ENCODE data around the gene PGM5.
"Not testable (repeated sequence)": the region's sequence is repeated elsewhere in the genome, so short reads cannot be mapped to it uniquely, and the experiment has no call there.

Gene PGM5

DNA sequence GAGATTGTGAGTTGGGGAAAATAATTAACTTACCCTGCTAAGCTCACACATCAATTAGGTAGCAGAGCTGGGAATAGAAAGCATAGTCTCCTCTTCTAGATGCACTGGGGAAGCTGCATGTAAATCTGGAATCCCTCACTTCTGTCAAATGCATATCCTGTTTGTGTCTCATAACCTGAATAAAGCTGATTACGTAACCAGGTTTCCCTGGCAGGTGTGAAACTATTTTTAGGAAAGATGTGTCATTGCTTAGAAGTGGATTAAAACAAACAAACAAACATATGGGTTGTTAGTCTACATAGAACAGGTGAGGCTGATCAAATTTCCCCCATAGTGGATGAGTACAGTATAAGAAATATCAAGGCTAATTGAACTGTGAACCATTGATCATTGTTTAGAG is 27.5 kb downstream of the PGM5 start:
- not testable (repeated sequence) for DNase-seq

DNA sequence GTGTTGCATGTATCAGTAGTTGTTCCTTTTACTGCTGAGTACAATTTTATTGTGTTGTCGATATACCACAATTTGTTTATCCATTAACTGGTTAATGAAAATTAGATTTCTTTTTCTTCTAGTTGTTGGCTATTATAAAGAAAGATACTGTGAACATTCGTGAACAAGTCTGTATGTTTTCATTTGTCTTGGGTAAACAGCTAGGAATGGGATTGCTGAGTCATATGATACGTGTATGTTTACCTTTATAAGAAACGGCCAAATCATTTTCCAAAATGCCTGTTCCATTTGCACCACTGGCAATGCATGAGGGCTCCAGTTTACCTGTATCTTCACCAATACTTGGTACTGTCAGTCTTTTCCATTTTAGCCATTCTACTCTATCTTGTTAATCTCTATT is 33.1 kb downstream of the PGM5 start:
- DNase-seq: not testable (repeated sequence)

DNA sequence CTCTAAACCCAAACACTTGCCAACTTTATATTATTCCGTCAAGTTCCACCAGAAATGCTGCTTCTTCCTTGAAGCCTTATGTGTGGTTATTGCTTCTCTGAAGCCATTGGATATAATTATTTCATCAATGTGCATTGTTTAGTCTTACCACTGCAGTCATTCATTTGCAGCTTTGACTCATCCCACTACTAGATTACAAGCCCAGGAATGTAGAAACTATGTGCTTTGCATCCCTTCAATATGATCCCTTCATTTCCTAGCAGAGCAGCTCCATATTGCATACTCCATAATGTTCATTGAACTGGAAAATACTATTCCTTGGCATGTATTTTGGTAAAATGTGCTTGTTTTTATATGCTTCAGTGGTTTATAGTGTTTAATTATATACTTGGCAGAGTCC is 34.3 kb downstream of the PGM5 start:
- not testable (repeated sequence) for DNase-seq

DNA sequence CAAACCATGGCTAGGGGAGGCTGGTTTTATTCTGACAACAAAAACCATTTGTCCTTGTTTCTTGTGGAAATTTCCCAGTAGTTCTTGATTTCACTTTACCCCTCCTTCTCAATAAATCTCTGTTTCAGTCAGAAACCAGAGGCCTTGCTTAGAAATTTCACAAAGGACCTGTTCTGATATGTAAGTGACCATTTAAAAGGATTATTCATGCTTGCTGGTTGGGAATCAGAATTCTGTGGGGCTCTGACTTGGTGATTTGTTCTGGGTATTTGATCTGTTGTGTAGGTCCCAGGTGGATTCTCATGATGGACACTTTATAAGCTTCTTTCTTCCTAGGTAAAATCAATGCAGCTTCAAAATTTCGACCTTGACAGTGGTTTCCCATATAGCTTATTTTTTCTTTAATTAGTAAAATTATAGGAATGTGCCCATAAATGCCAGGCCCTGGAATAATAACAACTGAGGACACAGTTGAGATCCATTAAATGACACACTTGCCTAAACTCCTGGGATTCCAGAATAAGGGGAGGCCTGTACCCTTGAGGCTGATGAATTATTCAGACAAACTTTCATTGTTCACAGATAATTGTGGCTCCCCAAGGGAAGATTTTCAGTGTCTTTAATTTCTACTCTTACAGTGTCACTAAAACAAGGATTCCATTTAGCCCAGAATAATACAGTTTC is 40.1 kb downstream of the PGM5 start:
- DNase-seq: peak; percentile 19

DNA sequence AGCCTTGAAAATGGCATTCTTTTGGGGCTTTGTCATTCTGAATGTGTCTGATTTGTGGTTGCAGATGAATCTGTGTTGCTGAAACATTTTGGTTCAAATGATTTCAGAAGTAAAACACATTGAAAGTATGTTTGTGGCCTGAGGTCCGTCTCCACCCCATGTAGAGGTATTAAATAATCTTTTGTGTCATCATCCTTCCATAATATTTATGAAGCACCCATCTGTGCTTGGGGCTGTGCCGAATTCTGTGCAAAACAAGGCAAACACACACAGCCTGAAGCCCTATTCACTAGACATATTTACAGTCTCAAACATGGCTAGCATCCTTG is 40.6 kb downstream of the PGM5 start:
- peak; percentile 86 for DNase-seq

DNA sequence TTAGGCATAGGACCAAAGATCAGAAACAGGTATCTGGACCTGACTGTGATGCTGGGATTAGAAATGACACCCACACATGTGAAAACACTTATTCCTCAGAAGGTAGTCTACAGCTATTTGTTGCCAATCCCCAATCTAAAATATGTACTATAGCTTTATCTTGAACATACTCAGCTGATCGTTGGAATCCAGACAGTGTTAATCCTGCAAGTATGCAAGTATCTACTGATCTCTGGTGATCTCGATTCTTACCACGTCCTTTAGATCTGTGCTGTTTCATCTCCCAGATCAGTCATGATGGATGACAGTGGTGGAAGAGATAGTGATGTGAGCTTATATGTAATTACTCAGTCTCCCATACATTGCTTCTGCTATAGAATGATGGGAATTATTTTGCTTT is 41.4 kb downstream of the PGM5 start:
- peak; percentile 18 for DNase-seq

DNA sequence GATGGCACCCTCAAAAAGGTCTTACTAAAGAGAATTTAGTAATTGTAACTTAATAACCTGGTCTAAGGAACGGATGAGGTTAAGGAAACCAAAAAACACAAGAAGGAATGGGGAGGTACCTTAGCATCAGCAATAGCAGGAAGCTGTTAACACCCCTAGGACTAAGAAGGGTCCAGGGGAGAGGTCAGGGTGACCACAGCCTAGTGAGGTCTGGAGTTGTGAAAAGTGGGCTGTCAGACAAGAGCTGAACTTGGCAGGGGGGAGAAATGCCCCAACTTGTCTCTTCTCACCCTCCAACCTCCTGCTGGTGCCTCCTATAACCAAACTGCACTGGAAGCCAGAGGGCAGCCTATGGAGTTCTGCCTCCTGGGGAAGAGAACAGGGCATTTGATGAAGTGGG is 41.9 kb downstream of the PGM5 start:
- not testable (repeated sequence) for DNase-seq

DNA sequence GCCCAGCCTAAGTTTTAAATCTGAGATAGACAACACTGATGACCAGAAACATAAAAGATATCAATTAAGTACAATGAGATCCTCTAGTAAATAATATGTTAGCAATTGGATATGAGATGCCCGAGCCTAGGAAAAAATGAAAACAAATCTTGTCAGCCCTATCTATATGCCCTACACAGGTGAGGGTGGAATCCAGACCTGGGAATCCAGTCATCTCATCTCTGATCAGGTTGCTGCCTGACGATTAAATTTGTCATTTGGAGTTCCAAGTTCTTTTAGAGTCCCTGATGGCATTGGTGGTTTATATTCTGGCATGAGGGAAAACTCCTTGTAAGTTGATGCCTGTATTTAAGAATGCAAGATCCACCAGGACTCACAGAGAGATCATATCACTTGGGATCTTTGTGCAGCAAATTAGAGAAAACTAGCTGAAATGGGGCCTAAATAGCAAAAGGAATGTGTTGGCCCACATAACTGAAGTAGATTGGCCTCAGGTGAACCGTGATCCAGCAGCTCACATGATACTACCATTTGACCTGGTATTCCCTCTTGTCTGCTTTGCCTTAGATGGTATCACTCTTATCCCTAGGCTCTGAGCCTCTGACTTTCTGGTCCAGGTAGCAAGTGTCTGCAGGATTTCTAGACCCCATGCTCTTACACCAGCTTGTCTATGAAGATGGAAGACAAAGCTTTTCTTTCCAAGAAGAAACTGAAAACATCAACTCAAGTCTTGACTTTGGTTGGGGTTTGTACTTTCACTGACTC is 48.2 kb downstream of the PGM5 start:
- DNase-seq: not testable (repeated sequence)

DNA sequence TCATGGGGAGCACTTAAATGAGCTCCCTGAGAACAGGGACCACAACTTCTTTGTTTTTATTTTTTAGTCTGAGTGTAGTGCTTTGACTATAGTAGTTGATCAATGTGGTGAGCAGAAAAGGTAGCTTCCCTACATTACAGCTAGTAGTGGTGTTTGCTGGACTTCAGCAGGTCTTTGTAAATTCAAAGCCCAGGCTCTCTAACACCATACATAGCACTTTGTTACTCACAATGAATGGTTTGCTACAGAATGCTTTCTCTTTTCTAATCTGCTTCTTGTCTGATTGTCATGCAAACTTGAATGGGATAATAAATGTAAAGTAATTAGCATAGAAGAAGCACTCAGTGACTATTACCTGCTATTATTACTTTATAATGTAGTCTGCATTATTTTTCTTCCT is 55.5 kb downstream of the PGM5 start:
- DNase-seq: not testable (repeated sequence)

DNA sequence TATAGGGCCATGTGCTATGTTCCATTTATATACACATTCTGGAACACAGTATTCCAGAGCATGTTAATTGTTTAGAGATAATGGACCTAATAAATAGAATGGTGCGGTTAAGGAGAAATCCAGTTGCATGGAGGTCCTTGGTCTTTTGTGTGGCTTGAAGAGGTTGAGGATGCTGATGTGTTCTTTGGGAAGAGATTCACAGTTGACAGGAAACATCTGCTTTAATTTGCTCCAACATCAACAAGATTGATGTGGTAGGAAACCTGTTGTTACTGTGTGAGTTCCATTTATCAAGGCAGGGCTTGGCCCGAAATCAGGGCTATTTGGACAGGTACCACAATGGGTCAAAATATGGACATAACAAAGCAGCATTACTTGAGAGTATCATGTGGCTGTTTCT is 56.3 kb downstream of the PGM5 start:
- DNase-seq: not testable (repeated sequence)

DNA sequence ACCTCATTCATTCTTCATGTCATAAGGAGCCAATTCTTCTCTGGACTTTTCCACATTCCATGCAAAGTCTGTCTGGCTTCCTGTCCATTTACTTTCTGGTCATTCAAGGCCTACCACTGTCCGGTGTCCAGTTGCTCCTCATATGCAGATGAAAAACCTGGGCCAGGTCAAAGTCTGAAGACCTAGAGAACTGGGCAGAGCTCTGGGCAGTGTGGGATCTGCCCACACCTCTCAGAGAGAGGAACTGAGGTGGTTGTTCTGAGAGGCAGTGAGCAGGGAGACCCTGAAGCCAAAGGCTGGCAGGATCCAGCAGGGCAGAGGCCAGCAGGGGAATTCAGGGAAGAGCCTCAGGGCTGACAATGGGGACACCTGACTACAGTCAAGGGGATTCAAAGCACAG is 58.7 kb downstream of the PGM5 start:
- not testable (repeated sequence) for DNase-seq

DNA sequence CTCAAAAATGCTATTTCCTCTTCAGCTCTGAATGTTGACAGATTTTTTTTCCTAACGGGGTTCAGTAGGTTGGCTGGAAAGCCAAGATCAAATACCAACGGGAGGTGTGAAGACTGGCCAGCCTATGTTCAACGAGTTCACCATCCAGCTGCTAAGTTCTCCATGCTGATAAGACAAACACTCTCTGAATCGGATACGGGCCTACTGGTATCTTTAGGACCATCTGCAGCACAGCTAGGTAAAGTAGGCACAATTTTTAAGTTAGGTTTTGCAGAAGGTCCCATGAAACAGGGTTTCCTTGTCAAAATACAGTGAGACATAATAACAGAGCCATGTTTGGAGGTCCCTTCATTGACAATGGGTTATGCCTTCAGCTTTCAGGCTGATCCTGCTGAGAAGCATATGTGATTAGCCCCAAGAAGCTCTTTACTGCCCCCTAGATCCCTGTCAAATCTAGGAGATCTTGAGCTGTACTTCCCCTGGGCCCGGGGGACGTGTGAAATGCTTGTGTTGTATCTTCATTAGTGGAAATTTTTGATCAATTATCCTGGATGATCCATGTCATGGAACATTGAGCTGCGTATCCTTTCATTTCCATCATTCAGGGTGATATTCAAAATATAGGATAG is 60.6 kb downstream of the PGM5 start:
- peak; percentile 4 for DNase-seq

DNA sequence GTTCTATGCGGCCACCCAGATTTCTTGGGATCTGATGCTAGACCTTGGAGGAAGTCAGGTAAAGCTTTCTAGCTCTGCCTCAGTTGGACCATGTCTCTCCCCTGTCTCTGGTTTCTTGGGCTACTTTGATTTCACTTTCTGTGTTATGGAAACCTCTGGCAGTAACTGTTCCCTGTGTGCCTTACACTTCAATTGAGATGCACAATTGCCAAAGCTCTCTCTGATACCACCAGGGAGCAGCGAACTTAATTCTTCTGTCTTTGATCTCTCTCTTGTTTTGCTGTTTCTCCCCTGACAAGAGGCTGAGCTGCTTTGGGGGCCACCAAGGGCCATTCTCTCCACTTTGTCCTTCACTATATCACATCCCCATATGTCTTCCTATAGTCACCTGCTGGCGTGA is 61.4 kb downstream of the PGM5 start:
- no peak for DNase-seq

DNA sequence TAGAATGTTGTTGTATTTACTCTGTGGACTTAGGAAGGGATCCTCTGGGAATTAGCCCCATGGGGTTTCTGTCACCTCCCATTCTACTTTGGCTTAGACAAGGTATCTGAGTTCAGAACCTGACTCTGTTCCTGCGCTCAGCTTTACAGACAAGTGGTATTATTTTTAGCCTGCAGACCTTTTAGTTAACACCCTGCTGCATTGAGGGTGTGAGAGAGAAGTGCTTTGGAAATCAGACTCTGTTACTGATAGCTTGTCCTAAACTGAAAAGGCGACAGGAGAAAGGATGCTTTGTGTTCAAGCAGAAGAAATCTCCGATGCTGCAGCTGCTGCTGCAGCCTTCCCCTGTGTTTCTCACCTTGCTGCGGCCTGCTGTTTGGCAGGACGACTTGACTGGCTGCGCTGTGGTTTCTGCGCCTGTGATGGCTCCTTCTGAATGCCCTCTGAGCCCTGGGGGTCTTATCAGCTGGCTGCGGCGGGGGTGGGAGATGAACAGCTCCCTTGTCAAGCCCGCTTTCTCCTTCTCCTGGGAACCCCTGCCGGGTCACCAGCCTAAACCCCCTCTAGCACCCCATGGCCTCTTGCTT is 61.9 kb downstream of the PGM5 start:
- DNase-seq: no peak

DNA sequence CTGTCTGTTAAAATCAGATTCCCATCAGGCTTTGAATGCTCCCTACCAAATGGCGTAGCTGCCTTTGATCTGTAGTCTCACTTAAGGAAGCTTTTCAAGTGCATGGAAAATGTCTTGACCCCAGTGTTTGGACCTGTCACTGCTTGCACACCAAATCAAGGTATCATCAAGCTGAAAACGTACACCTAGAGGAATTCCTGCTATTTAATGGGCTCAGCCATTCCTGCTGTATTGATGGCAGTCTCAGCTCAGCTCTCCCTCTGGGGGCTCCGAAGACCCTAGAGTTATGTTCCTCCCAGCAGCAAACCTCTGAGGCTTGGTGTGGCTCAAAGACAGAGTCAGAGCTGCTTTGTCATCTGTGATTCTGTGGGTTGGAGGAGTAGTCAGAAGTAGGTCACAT is 63.5 kb downstream of the PGM5 start:
- DNase-seq: no peak

DNA sequence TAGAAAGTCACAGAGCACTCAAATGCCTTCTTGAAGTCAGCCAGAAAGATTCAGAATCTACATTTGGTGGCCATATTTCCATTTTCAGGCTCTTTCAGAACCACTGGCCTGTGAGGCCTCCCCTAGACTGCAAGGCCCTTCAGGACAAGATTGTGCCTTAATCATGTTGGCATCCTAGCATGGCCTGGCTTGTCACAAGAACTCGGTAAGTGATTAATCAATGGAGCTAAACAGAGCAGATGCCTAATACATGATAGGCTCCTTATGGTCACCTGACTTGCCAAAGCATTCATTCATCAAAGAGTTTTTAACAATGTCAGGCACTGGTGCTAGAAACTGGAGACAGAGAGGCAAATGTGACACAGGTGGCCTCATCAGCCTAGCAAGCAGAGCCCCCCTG is 70.3 kb downstream of the PGM5 start:
- no peak for DNase-seq

DNA sequence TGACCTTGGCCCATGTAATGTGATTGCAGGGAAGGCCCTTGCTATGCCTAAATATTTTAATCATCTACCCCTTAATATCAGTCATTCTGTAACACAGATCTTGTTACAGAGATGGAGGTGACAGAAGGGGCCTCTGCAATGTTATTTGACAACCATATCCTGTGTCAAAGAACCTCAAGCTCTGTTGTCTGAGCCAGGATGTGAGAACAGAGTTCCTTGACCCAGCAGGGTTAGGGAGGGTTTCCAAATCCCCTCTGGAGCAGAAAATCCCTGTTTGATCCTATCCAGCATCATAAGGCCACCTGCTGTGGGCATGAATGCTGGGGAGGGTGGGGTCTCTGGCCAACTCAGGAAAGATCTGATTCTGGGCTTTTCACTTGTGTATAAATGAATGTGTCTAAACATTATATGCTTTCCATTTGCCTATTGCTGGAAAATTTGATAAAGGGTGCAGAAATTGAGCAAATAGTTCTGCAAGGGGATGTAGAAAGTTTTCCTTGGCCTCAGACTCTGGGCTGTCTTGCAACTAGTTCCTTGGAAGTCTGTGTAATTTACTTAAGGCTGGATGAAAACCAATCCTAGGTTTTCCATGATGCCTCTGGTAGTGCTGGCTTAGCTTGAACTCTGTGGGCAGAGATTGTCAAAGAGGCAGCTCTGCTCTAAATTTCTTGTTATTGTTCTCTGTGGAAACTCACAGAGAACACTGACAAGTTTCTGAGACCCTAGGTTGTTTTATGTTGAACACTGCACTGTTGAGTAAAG is 71.0 kb downstream of the PGM5 start:
- no peak for DNase-seq

DNA sequence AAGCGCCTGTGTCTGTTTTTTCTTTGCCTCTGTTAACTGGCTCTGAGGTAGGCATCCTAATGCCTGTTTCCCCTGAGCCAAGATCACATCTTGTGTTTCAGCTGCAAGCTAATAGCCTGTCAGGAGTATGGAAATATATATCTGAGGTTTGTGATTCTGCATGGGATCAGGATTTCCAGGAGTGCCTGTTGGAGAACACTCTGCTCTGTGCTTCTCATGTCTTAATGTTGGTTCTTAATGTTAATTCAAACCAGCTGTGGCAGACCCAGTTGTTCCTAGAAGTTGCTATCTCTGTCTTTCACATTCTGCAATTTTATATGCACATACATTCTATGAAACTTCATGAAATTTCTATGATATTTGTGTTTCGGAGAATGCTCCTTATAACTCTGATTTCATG is 72.1 kb downstream of the PGM5 start:
- DNase-seq: no peak

DNA sequence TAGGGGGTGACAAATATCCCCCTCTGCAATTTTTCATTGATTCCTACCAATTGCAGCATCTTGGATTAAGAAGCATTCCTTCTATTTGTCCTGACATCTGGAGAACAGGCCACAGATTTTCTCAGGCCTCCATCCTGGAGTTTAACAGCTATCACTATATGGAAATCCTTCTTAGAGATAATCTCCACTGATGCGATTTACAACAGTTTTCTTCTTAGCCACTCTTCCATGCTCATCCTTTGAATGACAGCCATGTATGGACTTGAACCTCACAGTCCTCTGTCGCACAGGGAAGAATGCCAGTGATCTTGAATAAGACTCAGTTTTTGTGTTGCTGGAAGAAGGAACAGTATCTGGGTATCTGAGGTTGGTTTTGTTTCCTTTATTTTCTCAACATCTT is 73.2 kb downstream of the PGM5 start:
- no peak for DNase-seq

DNA sequence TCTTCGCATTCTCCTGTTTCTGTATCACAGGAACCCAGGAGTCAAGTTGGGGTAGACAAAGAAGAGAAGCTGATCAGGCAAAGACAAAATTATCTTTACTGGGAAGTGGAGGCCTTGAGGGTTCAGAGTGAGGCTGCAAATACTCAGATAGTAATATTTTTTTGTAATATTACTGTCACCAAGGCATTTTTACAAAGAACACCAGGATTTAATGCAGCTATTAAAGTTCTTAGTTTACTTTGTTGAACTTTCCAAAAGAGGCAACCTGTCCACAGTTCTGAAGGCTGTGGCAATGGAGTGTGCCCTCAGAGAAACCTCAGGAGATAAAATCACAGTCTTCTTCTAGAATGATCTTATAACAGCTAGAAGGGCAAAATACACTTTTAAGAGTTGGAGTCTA is 74.9 kb downstream of the PGM5 start:
- DNase-seq: no peak

DNA sequence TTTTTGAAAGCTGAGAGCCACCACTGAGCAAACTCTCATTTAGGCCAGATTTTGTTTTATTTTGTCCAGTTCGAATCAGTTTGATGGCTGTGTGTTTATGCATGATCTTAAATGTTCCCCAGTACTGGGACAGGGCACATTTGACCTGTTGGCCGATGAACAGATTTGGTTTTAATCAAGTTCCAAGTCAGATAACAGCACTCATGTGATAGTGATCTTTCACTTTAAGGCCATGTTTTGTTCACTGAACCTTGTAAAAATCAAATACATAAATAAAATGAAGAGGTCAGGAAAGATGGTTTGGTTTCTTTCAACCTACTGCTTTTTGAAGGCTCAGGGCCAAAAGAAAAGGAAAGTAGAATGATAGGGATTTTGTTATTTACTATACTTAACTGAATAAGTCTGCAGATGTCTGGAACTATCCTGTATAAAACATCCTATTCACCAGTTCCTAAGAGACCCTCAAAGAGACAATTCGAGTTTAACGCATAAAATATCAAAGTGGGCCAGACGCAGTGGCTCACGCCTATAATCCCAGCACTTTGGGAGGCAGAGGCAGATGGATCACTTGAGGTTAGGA is 77.2 kb downstream of the PGM5 start:
- DNase-seq: no peak

DNA sequence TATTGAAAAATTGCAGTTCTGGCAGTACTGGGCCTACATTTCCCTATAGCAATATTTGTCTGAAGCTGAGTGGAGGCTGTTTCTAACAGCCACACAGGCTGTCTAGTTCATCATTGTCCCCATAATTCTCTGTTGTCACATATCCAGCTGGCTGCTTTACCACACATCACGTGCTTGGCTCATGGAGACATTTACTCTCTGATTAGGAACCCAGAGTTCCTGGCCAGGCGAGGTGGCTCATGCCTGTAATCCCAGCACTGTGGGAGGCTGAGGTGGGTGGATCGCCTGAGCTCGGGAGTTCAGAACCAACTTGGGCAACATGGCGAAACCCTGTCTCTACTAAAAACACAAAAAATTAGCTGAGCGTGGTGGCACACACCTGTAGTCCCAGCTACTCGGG is 81.4 kb downstream of the PGM5 start:
- no peak for DNase-seq

DNA sequence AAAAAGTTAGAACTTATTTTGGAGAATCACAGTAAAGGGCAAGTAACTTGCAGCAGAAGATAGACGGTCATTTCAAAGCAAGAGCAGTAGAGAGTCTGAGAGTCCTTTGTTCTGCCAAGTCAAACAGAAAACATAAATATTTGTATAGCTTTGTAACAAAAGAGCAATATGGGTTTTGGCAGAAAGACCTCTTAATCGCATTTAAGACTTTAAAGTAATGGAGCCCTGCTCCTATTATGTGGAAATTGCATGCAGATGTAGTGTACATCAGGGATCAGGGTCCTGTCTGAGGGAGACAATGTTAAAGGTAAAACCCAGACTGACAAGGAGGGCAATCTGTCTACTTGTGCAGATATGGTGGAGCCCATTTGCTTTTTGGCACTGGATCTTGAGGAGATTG is 87.2 kb downstream of the PGM5 start:
- no peak for DNase-seq
